ENCODE data around the gene C22orf15.
"Not testable (repeated sequence)": the region's sequence is repeated elsewhere in the genome, so short reads cannot be mapped to it uniquely, and the experiment has no call there.

The C22orf15 gene

DNA sequence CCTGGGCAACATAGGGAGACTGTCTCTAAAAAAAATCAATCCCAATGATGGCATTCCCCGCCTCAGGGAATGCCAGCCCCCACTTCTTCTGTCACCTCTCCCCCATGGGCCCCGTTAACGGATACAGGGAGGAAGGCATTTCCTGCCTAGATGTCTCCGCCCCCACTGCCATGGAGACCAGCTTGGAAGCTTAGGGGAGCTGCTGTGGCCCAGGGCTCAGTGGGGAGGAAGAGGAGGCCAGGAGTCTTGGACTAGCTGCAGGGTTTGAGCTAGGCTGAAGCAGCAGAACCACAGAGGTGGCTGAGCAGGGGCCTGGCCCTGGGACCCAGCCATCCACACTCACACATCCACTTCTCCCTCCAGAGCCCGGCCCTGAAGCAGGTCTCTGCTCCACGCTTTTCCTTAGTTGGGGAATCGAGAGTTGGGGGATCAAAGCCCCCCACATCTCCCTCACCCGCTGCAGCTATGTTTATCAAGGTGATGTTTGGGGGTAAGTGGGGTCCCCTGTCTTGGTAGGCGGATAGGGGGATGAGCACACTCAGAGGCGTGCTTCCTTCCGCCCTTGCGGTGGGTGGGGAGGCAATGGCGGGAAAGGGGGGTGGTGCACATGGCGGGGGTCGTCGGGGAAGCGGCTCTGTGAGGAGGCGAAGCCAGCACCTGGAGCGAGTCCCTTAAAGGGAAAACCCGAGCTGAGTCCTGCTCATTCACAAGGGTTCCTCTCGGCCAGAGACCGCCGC lies at the start of gene C22orf15:
C22orf15 (plus strand) TSS at position 149 of the 737 bp plus-strand sequence; CDS start at position 466, 317 bp downstream.
- DNase-seq (ENCODE audit: low read depth in 1 of 2, low spot score in 1 of 2), result no peak

- no peak for DNase-seq (ENCODE audit: low read depth in 1 of 2, low spot score in 1 of 2)
Measured at GRCh38 chr22:23713696-23714595, 48.8 kb upstream of the C22orf15 start.

DNA sequence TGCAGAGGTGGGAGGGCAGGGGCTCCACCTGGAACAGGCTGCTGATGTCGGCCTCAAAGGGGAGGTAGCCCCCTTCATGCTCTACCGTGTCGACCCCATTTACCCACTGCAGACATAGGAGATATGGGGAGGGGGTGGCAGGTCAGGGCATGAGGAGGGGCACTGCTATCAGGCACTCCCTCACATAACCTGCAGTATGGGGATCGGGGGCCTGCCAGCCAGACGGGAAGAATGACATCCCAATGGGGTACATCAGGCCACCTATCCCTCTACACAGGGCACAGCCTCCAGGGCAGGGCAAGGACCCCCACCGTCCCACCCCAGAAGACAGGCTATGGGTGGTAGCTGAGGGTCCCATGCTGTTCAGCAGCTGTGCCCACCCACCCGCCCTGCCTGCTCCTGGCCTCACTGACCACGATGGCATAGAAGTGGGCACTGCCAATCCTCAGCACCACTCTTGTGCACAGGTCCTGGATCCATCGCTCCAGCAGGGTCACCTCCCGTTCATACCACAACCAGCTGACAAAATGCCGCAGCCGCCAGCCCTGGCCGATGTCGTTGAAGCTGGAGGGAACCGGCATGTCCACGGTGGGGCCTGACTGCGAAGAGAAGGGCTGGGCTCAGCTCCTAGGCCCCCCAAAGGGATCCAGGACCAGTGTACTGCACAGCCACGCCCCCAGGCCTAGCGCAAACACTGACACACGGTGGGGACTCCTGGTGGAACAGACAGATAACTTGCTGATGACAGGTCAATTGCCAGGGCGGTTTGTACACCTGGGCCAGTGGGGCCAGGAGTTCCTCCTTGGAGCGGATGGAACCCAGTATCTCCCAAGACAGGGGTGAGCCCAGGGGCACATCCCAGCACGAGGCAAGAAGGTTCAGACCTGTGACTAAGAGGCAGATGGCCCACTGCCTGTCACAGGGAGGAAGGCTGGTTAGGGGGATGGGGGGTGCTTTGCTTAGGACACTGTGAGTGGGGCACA lies 47.9 kb upstream of the C22orf15 start:
- DNase-seq (ENCODE audit: low read depth in 1 of 2, low spot score in 1 of 2), result no peak

DNA sequence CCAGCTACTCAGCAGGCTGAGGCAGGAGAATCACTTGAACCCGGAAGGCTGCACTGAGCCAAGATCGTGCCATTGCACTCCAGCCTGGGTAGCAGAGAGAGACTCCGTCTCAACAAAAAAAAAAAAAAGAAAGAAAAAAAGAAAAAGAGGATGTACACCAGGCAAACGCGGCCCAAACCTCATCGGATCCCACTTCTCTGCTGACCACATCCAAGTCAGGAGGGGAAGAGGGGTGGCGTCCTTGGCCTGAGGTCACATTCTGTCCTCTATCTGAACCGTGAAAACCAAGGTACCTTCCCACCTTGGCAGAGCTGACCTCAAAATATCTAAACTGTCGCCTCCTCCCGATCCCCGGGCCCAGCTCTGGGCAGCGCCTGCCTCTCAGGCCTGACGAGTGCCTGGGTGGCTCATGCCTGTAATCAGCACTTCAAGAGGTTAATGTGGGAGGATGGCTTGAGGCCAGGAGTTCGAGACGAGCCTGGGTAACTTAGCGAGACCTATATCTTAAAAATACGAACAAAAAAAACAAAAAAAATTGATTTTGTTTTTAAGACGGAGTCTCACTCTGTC lies 46.9 kb upstream of the C22orf15 start:
- DNase-seq (ENCODE audit: low read depth in 1 of 2, low spot score in 1 of 2), result no peak

- peak; percentile 56 to 62 for DNase-seq (ENCODE audit: low read depth in 1 of 2, low spot score in 1 of 2)
Measured at GRCh38 chr22:23716811-23717801, 45.7 kb upstream of the C22orf15 start.

- no peak for DNase-seq (ENCODE audit: low read depth in 1 of 2, low spot score in 1 of 2)
Measured at GRCh38 chr22:23718371-23719165, 44.2 kb upstream of the C22orf15 start.

- no peak for DNase-seq (ENCODE audit: low read depth in 1 of 2, low spot score in 1 of 2)
Measured at GRCh38 chr22:23720855-23721254, 41.9 kb upstream of the C22orf15 start.

DNA sequence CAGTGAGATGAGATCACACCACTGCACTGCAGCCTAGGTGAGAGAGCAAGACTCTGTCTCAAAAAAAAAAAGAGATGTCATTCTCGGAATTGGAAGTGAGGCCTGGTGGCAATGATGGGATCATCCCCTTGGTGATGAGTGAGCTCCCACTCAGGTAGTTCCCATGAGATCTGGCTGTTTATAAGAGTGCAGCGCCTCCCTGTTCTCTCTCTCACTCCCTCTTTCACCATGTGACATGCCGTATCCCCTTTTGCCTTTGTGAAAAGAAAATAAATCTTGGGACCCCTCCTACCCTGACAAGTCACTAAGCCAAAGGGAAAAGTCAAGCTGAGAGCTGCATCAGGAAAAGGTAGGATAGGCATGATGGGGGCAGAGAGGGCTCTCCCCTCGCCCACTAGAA lies 40.6 kb upstream of the C22orf15 start:
- no peak for DNase-seq (ENCODE audit: low read depth in 1 of 2, low spot score in 1 of 2)

GRCh38 chr22:23722724-23723123 lies 40.1 kb upstream of the C22orf15 start:
- no peak for DNase-seq (ENCODE audit: low read depth in 1 of 2, low spot score in 1 of 2)

DNA sequence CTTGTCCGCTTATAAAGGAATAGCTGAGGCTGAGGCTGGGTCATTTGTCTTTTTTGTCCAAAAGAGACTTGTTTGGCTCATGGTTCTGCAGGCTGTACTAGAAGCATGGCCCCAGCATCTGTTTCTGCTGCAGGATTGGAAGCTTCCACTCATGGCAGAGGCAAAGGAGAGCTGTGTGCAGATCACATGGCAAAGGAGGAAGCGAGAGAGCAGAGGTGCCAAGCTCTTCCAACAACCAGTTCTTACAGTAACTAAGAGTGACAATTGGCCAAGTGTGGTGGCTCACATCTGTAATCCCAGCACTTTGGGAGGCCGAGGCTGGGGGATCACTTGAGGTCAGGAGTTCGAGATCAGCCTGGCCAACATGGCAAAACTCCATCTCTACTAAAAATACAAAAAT lies 34.7 kb upstream of the C22orf15 start:
- not testable (repeated sequence) for DNase-seq (ENCODE audit: low read depth in 1 of 2, low spot score in 1 of 2)

DNA sequence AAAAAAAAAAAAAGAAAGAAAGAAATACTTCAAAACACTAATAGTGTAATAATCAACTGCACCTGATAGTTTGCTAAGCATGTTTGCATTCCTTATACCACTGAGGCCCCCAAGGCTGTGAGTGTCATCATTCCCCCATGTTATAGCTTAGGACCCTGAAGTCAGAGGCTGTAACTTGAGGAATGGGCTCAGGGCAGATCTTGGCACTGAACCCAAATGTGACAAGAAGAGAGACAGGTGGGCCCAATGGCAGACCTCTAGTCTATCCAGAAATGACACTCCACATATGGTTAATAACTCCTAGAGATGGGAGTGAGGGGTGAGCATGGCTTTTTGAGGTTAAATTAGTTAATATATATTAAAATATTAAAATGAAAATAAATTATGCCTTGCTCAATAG lies 25.1 kb upstream of the C22orf15 start:
- DNase-seq (ENCODE audit: low read depth in 1 of 2, low spot score in 1 of 2), result no peak

- DNase-seq (ENCODE audit: low read depth in 1 of 2, low spot score in 1 of 2), result no peak
Measured at GRCh38 chr22:23742505-23743264, 20.1 kb upstream of the C22orf15 start.

GRCh38 chr22:23743303-23743705 lies 19.5 kb upstream of the C22orf15 start:
- no peak for DNase-seq (ENCODE audit: low read depth in 1 of 2, low spot score in 1 of 2)

DNA sequence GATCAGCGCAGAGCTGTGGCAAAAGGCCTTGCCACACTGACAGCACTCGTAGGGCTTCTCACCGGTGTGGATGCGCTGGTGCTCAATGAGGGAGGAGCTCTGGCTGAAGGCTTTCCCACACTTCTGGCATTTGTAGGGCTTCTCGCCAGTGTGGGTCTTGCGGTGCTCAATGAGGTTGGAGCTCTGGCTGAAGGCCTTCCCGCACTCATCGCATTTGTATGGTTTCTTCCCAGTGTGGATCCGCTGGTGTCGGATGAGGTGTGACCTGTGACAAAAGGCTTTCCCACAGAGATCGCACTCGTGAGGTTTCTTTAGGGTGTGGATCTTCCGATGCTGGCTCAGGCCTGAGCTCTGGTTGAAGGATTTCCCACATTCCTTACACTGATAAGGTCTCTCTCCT lies 18.8 kb upstream of the C22orf15 start:
- DNase-seq (ENCODE audit: low read depth in 1 of 2, low spot score in 1 of 2), result no peak

DNA sequence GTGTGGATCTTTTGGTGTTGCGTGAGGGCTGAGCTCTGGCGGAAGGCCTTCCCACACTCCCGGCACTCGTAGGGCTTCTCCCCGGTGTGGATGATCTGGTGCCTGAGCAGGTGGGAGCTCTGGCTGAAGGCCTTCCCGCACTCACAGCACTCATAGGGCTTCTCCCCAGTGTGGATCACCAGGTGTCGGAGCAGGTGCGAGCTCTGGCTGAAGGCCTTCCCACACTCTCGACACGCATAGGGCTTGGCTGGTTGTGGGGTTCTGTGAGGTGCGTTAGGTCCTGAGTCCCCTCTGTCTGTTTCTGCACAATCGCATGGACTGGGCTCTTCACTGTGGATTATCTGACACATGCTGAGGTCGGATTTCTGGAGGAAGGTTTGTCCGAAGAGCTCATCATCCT lies 18.3 kb upstream of the C22orf15 start:
- DNase-seq (ENCODE audit: low read depth in 1 of 2, low spot score in 1 of 2), result no peak

- DNase-seq (ENCODE audit: low read depth in 1 of 2, low spot score in 1 of 2), result no peak
Measured at GRCh38 chr22:23745791-23746190, 17.0 kb upstream of the C22orf15 start.

DNA sequence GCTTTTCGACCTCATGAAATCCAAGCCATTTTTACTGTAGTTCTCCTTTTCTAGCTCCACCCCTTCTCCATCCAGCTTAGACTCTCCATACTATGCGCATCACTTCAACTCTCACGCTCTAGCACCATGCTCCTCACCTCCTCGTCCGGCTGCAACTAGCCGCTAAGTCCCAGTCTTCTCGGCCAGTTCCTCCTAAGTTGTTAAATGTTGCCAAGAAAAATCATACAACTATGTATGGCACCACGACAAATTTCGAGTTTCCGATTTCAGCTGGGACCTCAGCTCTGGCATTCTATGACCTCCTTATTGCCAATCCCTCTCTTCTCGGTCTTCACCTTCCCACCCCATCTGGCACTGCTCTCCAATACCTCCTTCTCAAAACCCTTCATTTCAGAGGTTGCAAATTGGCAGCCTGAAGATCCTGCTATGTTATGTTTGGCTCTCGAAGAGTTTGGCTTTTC lies 12.9 kb upstream of the C22orf15 start:
- DNase-seq (ENCODE audit: low read depth in 1 of 2, low spot score in 1 of 2), result no peak

DNA sequence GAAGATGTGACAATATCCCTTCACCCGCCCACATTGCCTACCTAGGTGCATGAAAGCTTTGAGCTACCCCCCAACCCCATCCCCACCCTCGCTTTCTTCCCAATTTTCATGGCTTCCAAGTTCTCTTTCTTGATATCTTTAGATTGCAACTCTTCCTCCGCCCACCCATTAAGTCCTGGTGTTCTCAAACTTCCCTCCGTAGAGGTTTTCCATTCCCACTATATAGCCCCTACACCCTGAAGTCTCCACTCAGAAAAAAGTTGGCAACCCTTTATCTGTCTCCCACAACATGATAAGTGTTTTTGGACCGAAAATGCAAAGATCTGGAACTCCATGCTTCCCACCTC lies 12.4 kb upstream of the C22orf15 start:
- DNase-seq (ENCODE audit: low read depth in 1 of 2, low spot score in 1 of 2), result no peak
